ENCODE data around the gene GNG11.

DNA sequence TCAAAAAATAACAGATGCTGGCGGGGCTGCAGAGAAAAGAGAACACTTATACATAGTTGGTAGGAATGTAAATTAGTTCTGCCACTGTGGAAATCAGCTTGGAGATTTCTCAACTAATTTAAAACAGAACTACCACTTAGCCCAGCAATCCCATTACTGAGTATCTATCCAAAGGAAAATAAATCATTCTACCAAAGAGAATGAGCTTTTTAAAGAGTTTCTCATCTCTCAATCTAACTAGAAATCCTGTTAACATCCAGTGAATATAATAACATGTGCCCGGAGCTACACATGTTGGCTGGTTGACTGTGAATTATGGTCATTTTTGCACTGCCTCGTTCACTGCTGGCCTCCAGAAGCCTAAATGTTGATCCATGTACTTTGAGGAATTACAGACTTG, 43.3 kb downstream of the GNG11 start:
- TF ChIP-seq ZFHX2 (tag by site-specific recombination; conservative IDR thresholded peaks at IDR 0.05) (no peak), ZBTB8A (tag by site-specific recombination; IDR thresholded peaks at IDR 0.05) (no peak), MZF1 (tag by site-specific recombination; IDR thresholded peaks at IDR 0.05; ENCODE audit: borderline replicate concordance) (no peak), ZNF121 (tag by site-specific recombination; IDR thresholded peaks at IDR 0.05) (no peak)
- TF ChIP-seq, protein P1, sequence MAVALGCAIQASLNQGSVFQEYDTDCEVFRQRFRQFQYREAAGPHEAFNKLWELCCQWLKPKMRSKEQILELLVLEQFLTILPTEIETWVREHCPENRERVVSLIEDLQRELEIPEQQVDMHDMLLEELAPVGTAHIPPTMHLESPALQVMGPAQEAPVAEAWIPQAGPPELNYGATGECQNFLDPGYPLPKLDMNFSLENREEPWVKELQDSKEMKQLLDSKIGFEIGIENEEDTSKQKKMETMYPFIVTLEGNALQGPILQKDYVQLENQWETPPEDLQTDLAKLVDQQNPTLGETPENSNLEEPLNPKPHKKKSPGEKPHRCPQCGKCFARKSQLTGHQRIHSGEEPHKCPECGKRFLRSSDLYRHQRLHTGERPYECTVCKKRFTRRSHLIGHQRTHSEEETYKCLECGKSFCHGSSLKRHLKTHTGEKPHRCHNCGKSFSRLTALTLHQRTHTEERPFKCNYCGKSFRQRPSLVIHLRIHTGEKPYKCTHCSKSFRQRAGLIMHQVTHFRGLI (tag by site-specific recombination; IDR thresholded peaks at IDR 0.05) = no peak
